Gastrocnemius medialis (tissue), 4 donors: Measurements from ENCODE around the gene RREB1. TPM values are rescaled to one million over a fixed set of nuclear protein-coding genes. Genes with fewer than 3 reads are reported as not detected.

Experiments used
- ATAC-seq, 2 donors: fragments of 150-250 bp; one replicate each; pipeline ENCODE4 v1.9.1; 2016
- DNase-seq, 2 donors: peaks; one replicate each; pipeline ENCODE4 v3.0.0-alpha.2; 2019
- H3K27ac ChIP-seq, 4 donors: fragments of 200-600 bp; sonication (generic); 1 replicate in 1 of 4; 2 replicates in 3 of 4; pipeline ENCODE4 v1.5.1; 2016 to 2018; ENCODE audit warnings: mild to moderate bottlenecking in 2 of 4, moderate library complexity in 1 of 4
- H3K27me3 ChIP-seq, 3 donors: fragments of 200-600 bp; sonication (generic) in 2 of 3; 1 replicate in 1 of 3; 2 replicates in 2 of 3; pipeline versions ENCODE4 v1.5.1 to v1.6.0; 2016 to 2019; ENCODE audit warnings: mild to moderate bottlenecking in 1 of 3, moderate library complexity in 1 of 3
- H3K36me3 ChIP-seq, 2 donors: fragments of 200-600 bp; sonication (generic) in 1 of 2; one replicate each; pipeline ENCODE4 v1.5.1; 2017 to 2018
- H3K4me1 ChIP-seq, 2 donors: fragments of 200-600 bp; sonication (generic) in 1 of 2; one replicate each; pipeline ENCODE4 v1.5.1; 2016 to 2017; ENCODE audit warnings: mild to moderate bottlenecking in 2 of 2
- H3K4me3 ChIP-seq, 4 donors: fragments of 200-600 bp; sonication (generic) in 3 of 4; 1 replicate in 1 of 4; 2 replicates in 3 of 4; pipeline ENCODE4 v1.5.1; 2016 to 2019; ENCODE audit warnings: mild to moderate bottlenecking in 2 of 4
- H3K9me3 ChIP-seq, 3 donors: fragments of 200-600 bp; sonication (generic) in 2 of 3; 1 replicate in 1 of 3; 2 replicates in 2 of 3; pipeline ENCODE4 v1.5.1; 2016 to 2019
- POLR2A ChIP-seq, 2 donors: fragments of 450-650 bp; IDR thresholded peaks; one replicate each; pipeline ENCODE4 v1.6.1; 2017; ENCODE audit warnings: antibody characterized with exemption in 2 of 2, mild to moderate bottlenecking in 2 of 2, moderate library complexity in 2 of 2
- in situ Hi-C, 4 donors: fragments of 200-750 bp; cut with MboI; loops; one replicate each; pipeline versions ENCODE4 v1.15.0 to v1.8.0; 2017; ENCODE audit warnings: low sequenced_read_pairs in 4 of 4
- intact Hi-C: fragments of 100-400 bp; cut with DNase I; formaldehyde crosslinking; loops from one replicate; pipeline ENCODE4 v1.15.1; 2023; ENCODE audit warnings: low total_unique reads
- total RNA-seq, 4 donors: library from RNA; depleted of rRNA; stranded (reverse); fragments of >200 nt; gene quantifications; one replicate each; pipeline versions ENCODE4 v1.1.0 to v1.2.3, GENCODE V29; 2016
- TF ChIP-seq, protein P1 (sequence below), 5 experiments: fragments of 450-650 bp in 3 of 5; fragments of 200-600 bp in 2 of 5; sonication (generic) in 2 of 5; IDR thresholded peaks in 4 of 5; conservative IDR thresholded peaks in 1 of 5; 1 replicate in 4 of 5; 2 replicates in 1 of 5; pipeline ENCODE4 v1.5.1; 2016 to 2019; ENCODE audit warnings: antibody characterized with exemption in 5 of 5, mild to moderate bottlenecking in 3 of 5, moderate library complexity in 3 of 5

Gene RREB1
- total RNA-seq, 4 donors from 2014 or later: 18.0 to 41.3 (median 39.2) TPM

DNA sequence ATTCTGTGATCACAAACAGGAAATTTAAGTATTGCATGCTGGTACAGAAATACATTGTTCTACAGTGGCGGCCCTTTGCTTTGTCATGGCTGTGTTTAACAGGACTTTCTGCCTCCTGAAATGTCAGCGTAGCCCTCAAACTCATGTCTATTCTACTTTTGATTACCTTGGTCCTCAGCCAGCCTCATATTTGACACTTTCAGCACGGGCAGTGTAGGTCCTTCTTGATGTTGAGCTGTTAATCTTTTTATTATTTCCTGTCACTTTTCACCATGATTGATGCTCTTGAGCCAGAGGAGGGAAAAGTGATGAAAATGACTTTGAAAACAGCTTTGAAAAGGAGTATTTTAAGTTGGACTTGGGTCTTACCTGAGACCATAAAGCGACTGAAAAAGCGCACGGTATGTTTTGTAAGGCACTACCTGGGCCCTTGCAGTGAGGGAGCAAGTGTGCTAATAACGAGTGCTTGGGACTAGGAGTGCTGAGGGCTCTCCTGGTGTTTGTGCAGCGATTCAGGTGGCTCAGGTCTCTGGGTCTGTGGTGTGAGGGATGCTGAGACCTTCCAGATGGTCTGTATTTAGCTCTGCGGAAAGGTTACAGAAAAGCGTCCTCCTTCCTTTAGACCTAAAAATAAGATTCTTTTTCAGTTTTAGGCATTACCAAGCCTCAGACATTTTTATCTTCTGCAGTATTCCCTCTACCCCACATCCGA lies 45.2 kb upstream of the RREB1 start:
- Histone ChIP-seq H3K9me3 (no peaks in the 10 kb centered on the region), H3K27me3 (no peaks in the 10 kb centered on the region), H3K4me3 (no peak overlapping the region), H3K27ac (no peak overlapping the region), H3K4me1 (peaks cover 10 to 15% of the 10 kb centered on the region in 2 donors), H3K36me3 (no peaks in the 10 kb centered on the region)
- DNase-seq: no peak
- TF ChIP-seq, protein P1, sequence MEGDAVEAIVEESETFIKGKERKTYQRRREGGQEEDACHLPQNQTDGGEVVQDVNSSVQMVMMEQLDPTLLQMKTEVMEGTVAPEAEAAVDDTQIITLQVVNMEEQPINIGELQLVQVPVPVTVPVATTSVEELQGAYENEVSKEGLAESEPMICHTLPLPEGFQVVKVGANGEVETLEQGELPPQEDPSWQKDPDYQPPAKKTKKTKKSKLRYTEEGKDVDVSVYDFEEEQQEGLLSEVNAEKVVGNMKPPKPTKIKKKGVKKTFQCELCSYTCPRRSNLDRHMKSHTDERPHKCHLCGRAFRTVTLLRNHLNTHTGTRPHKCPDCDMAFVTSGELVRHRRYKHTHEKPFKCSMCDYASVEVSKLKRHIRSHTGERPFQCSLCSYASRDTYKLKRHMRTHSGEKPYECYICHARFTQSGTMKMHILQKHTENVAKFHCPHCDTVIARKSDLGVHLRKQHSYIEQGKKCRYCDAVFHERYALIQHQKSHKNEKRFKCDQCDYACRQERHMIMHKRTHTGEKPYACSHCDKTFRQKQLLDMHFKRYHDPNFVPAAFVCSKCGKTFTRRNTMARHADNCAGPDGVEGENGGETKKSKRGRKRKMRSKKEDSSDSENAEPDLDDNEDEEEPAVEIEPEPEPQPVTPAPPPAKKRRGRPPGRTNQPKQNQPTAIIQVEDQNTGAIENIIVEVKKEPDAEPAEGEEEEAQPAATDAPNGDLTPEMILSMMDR (IDR thresholded peaks at IDR 0.05 in 4 of 5, conservative IDR thresholded peaks at IDR 0.05 in 1 of 5): no peak
- TF ChIP-seq POLR2A (IDR thresholded peaks at IDR 0.05): no peak
- ATAC-seq: no peak
- intact Hi-C loops: no loop called here
- in situ Hi-C loops: no loop called here

- in situ Hi-C loops: no loop called here
- H3K36me3 ChIP-seq: no peaks in the 10 kb centered on the region
- no peaks in the 10 kb centered on the region for H3K27me3 ChIP-seq
- TF ChIP-seq, protein P1 (IDR thresholded peaks at IDR 0.05 in 4 of 5, conservative IDR thresholded peaks at IDR 0.05 in 1 of 5): no peak
- TF ChIP-seq POLR2A (IDR thresholded peaks at IDR 0.05): no peak
- H3K27ac ChIP-seq: no peak overlapping the region
- DNase-seq: no peak
- intact Hi-C loops: no loop called here
- no peak overlapping the region for H3K4me3 ChIP-seq
- H3K9me3 ChIP-seq: no peaks in the 10 kb centered on the region
- no peak for ATAC-seq
- H3K4me1 ChIP-seq: no peaks in the 10 kb centered on the region
Observed at GRCh38 chr6:7067305-7067704, 40.5 kb upstream of the RREB1 start.

DNA sequence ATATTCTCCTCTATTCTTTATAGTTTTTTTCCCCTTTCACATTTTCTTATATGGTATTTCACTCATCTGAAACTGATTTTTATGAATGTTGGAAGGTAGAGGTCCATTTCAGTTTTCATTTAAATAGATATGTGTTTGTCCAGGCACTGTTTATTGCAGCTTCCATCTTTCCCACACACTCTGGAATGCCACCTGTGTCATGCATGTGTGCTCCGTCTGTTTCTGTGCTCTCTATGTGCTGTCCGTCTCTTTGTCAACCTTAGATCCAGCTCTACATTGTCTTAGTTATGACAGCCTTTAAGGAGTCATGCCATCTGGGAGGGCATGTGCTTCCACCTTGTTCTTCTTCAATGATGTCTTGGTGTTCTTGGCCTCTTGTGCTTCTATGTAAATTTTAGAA lies 36.4 kb upstream of the RREB1 start:
- Histone ChIP-seq H3K4me3 (no peak overlapping the region), H3K9me3 (no peaks in the 10 kb centered on the region), H3K4me1 (peaks cover 0 to 9% of the 10 kb centered on the region in 2 donors), H3K27me3 (no peaks in the 10 kb centered on the region), H3K36me3 (no peaks in the 10 kb centered on the region), H3K27ac (no peak overlapping the region)
- TF ChIP-seq, protein P1 (IDR thresholded peaks at IDR 0.05 in 4 of 5, conservative IDR thresholded peaks at IDR 0.05 in 1 of 5): no peak
- no peak for TF ChIP-seq POLR2A (IDR thresholded peaks at IDR 0.05)
- in situ Hi-C loops (no loop called here), intact Hi-C loops (no loop called here)
- ATAC-seq (no peak), DNase-seq (no peak)

DNA sequence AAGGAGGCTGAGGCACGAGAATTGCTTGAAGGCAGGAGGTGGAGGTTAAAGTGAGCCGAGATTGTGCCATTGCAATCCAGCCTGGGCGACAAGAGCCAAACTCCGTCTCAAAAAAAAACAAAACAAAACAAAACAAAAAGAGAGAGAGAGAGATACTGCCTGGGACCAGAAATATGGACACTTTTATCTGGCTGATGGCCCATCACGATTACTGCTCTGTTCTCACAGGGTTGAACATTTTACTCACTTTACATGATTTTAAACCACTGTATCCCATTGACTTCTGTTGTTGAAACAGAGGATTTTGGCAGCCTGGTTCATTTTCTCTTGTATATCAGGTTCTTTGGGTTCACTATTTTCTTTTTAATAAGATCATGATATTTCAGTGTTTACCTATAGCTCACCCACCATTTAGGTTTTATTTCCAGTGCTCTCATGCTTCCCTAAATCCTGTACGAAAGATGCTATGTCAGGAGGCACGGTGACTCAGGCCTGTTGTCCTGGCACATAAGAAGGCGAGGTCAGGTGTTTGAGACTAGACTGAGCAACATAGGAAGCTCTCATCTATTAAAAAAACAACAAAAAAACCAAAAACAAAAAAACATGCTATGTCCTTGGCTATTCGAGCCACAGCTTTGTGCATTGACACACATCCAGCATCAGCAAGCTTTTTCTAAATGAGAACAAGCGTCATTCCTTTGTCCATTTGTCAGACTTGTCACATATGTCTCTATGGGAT lies 34.5 kb upstream of the RREB1 start:
- Histone ChIP-seq H3K27me3 (no peaks in the 10 kb centered on the region), H3K36me3 (no peaks in the 10 kb centered on the region), H3K4me1 (peaks cover 0 to 9% of the 10 kb centered on the region in 2 donors), H3K27ac (no peak overlapping the region), H3K4me3 (no peak overlapping the region), H3K9me3 (no peaks in the 10 kb centered on the region)
- in situ Hi-C loops: no loop called here
- TF ChIP-seq, protein P1 (IDR thresholded peaks at IDR 0.05 in 4 of 5, conservative IDR thresholded peaks at IDR 0.05 in 1 of 5): no peak
- no peak for TF ChIP-seq POLR2A (IDR thresholded peaks at IDR 0.05)
- ATAC-seq (peak in 1 of 2 donors; percentile 54), DNase-seq (no peak)
- intact Hi-C loops: no loop called here
